HG03045 (cell line): ENCODE measurements around the gene OXLD1.
A peak's percentile ranks its signal among the peaks of the same experiment; 100 is the strongest.
"Not testable (repeated sequence)": the region's sequence is repeated elsewhere in the genome, so short reads cannot be mapped to it uniquely, and the experiment has no call there.

Experiments
- ATAC-seq: cut with Tn5 transposase; IDR thresholded peaks from one replicate; pipeline ENCODE4 v1.9.1; 2021; ENCODE audit warnings: mild to moderate bottlenecking, moderate library complexity; ENCODE audit not compliant: unreplicated experiment

Gene OXLD1

GRCh38 chr17:81683584-81684441 is 17.4 kb upstream of the OXLD1 start, which contains the start of the genes ARL16 and HGS:
ARL16 (minus strand) TSS chr17:81683797; CDS start chr17:81683753, 44 bp downstream.
HGS (plus strand) TSS chr17:81684011; CDS start chr17:81684067, 56 bp downstream.
- ATAC-seq: peak; percentile 85

DNA sequence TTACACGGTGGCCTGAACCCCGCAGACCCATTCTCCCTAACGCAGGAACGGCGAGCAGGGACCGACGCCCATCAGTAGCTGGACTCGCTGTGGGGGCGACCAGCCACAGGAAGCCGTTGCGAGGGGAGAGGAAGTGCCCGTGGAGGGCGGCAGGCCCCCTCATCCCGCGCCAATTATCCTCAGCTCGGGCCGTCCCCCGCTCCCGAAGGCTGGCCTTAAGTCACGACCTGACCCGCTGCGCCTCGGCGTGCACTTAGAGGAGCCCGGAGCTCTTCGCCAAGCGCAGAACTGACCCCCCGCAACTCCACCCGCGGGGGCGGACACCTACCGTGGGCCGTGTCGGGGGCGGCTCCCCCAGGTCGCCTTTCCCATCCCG is 16.8 kb upstream of the OXLD1 start:
- ATAC-seq: no peak

GRCh38 chr17:81682565-81683207 is 16.3 kb upstream of the OXLD1 start:
- ATAC-seq: no peak

- ATAC-seq: no peak
Observed at GRCh38 chr17:81681672-81682071, 15.3 kb upstream of the OXLD1 start.

- ATAC-seq: no peak
Observed at GRCh38 chr17:81680150-81680549, 13.7 kb upstream of the OXLD1 start.

GRCh38 chr17:81676906-81677305 is 10.5 kb upstream of the OXLD1 start:
- no peak for ATAC-seq

DNA sequence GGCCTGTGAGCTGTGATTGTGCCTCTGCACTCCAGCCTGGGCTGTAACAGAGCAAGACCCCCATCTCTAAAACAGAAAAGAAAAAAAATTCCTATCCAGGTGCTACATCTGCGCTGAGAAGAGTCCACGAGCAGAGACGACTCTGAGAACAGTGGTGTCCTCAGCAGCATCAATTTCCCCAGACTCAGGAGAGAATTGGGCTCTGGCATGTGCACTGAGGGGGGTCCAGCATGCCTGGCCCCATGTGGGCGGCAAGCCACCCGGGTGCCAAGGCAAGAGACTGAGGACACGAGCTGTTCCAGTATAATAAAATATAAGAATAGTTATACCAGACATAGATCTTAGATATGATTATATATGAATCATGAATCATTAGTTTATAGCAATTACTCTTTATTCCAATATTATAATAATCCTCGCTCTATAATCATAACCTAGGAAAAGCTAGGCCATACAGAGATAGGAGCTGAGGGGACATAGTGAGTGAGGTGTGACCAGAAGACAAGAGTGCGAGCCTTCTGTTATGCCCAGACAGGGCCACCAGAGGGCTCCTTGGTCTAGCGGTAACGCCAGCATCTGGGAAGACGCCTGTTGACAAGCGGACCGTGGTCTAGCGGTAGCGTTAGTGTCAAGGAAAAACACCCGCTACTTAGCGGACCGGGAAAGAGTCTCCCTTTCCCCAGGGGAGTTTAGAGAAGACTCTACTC is 9.3 kb upstream of the OXLD1 start:
- ATAC-seq: not testable (repeated sequence)

- ATAC-seq: no peak
Observed at GRCh38 chr17:81673561-81674258, 7.3 kb upstream of the OXLD1 start.

DNA sequence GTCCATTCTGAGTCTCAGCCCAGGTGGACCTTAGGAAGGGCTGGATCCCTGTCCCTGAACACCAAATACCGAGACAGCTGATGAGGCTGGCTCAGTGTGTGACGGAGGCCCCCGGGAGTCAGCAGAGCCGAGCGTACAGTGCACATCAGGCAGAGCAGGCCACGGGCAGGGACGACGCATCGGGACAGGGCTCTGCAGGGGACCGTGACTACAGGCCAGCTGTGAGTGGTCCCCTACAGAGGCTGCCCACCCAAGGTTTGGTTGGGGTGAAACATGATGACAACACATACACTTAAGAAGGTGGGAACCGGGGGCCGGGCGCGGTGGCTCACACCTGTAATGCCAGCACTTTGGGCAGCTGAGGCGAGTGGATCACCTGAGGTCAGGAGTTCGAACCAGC is 6.5 kb upstream of the OXLD1 start:
- ATAC-seq: no peak

DNA sequence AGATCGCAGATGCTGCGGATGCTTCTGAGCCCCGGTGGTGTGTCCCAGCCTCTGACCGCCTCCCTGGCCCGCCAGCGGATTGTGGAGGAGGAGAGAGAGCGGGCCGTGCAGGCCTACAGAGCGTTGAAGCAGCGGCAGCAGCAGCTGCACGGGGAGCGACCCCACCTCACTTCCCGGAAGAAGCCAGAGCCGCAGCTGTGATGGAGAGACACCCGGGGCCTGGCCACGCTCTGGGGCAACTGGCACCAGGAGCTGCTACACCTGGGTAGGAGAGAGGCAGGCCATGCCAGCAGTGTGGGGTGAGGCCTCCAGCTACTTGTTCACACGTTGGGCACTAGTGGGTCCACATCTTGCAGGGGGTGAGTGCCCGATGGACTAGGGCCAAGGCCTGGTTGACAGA is 6.1 kb upstream of the OXLD1 start:
- no peak for ATAC-seq

- ATAC-seq: no peak
Observed at GRCh38 chr17:81667754-81668153, 1.3 kb upstream of the OXLD1 start.

GRCh38 chr17:81666092-81666341 is 388 bp downstream of the OXLD1 start:
- ATAC-seq: peak; percentile 19

GRCh38 chr17:81665205-81666091 is 957 bp downstream of the OXLD1 start:
- ATAC-seq: no peak

DNA sequence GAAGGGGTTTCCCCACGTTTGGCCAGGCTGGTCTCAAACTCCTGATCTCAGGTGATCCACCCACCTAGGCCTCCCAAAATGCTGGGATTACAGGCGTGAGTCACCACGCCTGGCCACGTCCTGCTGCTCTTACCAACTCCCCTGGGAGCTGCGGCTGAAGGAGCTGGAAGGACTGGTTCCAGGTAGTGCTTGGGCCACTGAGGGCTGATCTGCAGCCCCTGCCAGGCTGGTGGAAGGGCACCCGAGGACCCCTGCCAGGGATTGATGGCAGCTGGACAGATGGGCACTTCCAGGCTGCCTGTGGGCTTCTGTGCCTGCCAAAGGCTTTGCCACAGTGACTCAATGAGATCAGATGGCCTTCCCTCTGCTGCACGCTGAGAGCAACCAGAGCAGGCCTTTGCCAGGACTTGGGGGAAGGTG is 2.3 kb downstream of the OXLD1 start:
- no peak for ATAC-seq

DNA sequence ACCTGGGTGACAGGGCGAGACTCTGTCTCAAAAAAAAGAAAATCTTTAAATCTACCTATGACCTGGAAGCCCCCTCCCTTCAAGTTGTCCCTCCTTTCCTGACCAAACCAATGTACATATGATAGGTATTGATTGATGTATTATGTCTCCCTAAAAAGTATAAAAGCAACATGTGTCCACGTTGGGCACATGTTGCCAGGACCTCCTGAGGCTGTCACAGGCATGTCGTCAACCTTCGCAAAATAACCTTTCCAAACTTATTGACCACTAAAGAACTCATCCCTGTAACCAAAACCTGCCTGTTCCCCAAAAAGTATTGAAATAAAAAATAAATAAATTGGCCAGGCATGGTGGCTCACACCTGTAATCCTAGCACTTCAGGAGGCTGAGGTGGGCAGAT is 4.4 kb downstream of the OXLD1 start:
- ATAC-seq: no peak

DNA sequence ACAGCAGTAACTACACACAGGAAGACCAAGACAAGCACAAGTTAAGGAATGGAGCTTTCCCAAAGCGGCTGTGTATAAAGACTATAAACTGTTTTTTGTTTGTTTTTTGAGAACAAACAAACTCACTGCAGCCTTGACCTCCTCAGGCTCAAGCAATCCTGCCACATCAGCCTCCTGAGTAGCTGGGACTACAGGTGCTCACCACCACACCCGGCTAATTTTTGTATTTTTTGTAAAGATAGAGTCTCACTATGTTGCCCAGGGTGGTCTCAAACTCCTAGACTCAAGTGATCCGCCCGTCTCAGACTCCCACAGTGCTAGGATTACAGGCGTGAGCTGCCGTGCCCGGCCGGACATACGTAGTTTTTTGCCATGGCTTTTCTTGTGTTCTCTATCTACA is 6.0 kb downstream of the OXLD1 start:
- ATAC-seq: no peak

DNA sequence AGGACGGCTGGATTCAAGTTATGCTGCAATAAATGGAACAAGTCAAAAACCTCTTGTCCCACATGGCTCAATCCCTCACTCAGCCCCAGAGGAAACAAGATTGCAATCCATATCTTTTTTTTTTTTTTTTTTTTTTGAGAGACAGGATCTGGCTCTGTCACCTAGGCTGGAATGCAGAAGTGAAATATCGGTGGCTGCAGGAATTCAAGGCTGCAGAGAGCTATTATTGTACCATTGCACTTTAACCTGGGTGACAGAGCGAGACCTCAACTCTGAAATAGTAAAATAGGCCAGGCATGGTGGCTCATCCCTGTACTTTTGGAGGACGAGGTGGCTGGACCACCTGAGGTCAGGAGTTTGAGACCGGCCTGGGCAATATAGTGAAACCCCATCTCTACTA is 7.4 kb downstream of the OXLD1 start:
- no peak for ATAC-seq

- no peak for ATAC-seq
Observed at GRCh38 chr17:81656835-81657234, 9.6 kb downstream of the OXLD1 start.

GRCh38 chr17:81656118-81656743 is 10.2 kb downstream of the OXLD1 start, which contains the start of gene PDE6G:
PDE6G (minus strand) TSS chr17:81656542; CDS start chr17:81653305, 3,237 bp downstream.
- no peak for ATAC-seq
